Skeletal muscle satellite cell (primary cell): ENCODE measurements around the gene SEMA4G.
A peak's percentile ranks its signal among the peaks of the same experiment; 100 is the strongest.

ENCODE experiments used
- H3K27me3 ChIP-seq: 2 replicates; pipeline ENCODE4 v1.7.0; 2013; ENCODE audit warnings: low read length; ENCODE audit not compliant: control insufficient read depth, insufficient read depth
- H3K36me3 ChIP-seq: 2 replicates; pipeline ENCODE4 v1.7.0; 2013; ENCODE audit warnings: mild to moderate bottlenecking, control low read depth, low read length; ENCODE audit not compliant: insufficient read depth
- H3K4me1 ChIP-seq: 2 replicates; pipeline ENCODE4 v1.7.0; 2013; ENCODE audit warnings: low read length; ENCODE audit not compliant: control insufficient read depth, insufficient read depth
- H3K4me2 ChIP-seq: 2 replicates; pipeline ENCODE4 v1.7.0; 2013; ENCODE audit warnings: mild to moderate bottlenecking, low read length
- H3K4me3 ChIP-seq: 2 replicates; pipeline ENCODE4 v1.7.0; 2013; ENCODE audit warnings: low read length
- H3K9ac ChIP-seq: 2 replicates; pipeline ENCODE4 v1.7.0; 2013; ENCODE audit warnings: mild to moderate bottlenecking, low read depth, low read length, moderate library complexity
- H3K9me3 ChIP-seq: replicated peaks from 2 replicates; pipeline ENCODE4 v1.7.0; 2013; ENCODE audit warnings: mild to moderate bottlenecking, control low read depth, low read length

SEMA4G gene

DNA sequence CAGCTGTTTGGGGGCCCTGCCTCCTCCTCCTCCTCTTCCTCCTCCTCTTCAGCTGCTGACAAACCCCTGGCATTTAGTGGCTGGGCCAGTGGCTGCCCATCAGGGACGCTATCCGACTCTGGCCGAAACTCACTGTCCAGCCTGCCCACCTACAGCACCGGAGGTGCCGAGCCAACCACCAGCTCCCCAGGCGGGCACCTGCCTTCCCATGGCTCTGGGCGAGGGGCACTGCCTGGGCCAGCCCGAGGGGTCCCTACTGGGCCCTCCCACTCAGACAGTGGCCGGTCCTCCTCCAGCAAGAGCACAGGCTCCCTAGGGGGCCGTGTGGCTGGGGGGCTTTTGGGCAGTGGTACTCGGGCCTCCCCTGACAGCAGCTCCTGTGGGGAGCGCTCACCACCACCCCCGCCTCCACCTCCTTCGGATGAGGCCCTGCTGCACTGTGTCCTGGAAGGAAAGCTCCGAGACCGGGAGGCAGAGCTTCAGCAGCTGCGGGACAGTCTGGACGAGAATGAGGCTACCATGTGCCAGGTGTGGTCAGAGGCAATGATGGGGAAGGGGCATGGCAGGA is 34.4 kb downstream of the SEMA4G start:
- Histone ChIP-seq H3K9me3 (no peaks in the 10 kb centered on the region), H3K4me3 (no peak overlapping the region), H3K27me3 (no peaks in the 10 kb centered on the region), H3K4me2 (no peak overlapping the region), H3K36me3 (peaks cover 54% of the 10 kb centered on the region), H3K9ac (no peak overlapping the region), H3K4me1 (peaks cover 44% of the 10 kb centered on the region)

- Histone ChIP-seq H3K9me3 (no peaks in the 10 kb centered on the region), H3K4me1 (peaks cover 41% of the 10 kb centered on the region)
Measured at GRCh38 chr10:101005361-101005760, 36.1 kb downstream of the SEMA4G start.

GRCh38 chr10:101005869-101006567 is 36.7 kb downstream of the SEMA4G start:
- Histone ChIP-seq H3K27me3 (no peaks in the 10 kb centered on the region), H3K4me3 (no peak overlapping the region), H3K4me1 (peaks cover 38% of the 10 kb centered on the region), H3K4me2 (no peak overlapping the region), H3K36me3 (peaks cover 54% of the 10 kb centered on the region), H3K9ac (no peak overlapping the region), H3K9me3 (no peaks in the 10 kb centered on the region)

More at GRCh38 chr10:101005361-101005760, 36.1 kb downstream of the SEMA4G start:
- H3K4me3 ChIP-seq, result no peak overlapping the region
- H3K9ac ChIP-seq, result no peak overlapping the region
- peaks cover 54% of the 10 kb centered on the region for H3K36me3 ChIP-seq
- H3K27me3 ChIP-seq, result no peaks in the 10 kb centered on the region
- no peak overlapping the region for H3K4me2 ChIP-seq

DNA sequence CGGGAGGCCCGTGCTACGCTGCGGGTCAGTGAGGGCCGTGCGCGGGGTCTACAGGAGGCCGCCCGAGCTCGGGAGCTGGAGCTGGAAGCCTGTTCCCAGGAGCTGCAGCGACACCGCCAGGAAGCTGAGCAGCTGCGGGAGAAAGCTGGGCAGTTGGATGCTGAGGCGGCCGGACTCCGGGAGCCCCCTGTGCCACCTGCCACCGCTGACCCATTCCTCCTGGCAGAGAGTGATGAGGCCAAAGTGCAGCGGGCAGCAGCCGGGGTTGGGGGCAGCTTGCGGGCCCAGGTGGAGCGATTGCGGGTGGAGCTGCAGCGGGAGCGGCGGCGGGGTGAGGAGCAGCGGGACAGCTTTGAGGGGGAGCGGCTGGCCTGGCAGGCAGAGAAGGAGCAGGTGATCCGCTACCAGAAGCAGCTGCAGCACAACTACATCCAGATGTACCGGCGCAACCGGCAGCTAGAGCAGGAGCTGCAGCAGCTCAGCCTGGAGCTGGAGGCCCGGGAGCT is 37.3 kb downstream of the SEMA4G start:
- H3K4me3 ChIP-seq, result no peak overlapping the region
- H3K9ac ChIP-seq, result no peak overlapping the region
- H3K4me1 ChIP-seq, result peaks cover 33% of the 10 kb centered on the region
- H3K36me3 ChIP-seq, result peaks cover 54% of the 10 kb centered on the region
- H3K27me3 ChIP-seq, result no peaks in the 10 kb centered on the region
- no peak overlapping the region for H3K4me2 ChIP-seq
- no peaks in the 10 kb centered on the region for H3K9me3 ChIP-seq

DNA sequence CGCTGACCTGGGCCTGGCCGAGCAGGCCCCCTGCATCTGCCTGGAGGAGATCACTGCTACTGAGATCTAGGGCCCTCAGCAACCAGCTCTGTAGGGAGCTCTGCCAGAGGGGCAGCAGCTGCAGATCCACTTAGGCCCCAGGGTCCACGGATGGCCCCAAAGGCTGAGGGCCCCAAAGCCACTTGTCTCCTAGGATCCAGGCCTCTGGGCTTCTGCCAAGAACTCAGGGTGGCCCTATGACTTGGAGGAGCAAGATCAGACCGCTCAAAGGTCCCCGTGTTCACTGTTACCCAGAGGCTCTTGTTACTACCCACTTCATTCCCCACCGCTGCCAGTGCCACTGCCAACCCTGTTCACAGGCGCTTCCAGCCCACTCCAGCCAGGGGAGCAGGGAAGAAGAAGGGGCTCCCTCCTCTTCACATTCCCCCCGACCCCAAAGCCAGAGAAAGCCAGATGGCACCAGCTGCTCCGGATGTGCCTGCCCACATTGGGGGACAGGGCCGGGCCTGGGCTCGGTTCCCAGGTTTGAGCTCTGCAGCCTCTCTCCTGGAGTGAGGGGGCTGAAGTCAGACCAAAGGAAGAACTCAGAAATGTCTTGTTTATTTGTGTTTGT is 37.9 kb downstream of the SEMA4G start:
- H3K9me3 ChIP-seq, result no peaks in the 10 kb centered on the region
- no peaks in the 10 kb centered on the region for H3K27me3 ChIP-seq
- no peak overlapping the region for H3K4me3 ChIP-seq
- H3K9ac ChIP-seq, result peak overlapping the region; percentile 14
- peaks cover 27% of the 10 kb centered on the region for H3K4me1 ChIP-seq
- H3K36me3 ChIP-seq, result peaks cover 54% of the 10 kb centered on the region
- H3K4me2 ChIP-seq, result peak overlapping the region; percentile 3

DNA sequence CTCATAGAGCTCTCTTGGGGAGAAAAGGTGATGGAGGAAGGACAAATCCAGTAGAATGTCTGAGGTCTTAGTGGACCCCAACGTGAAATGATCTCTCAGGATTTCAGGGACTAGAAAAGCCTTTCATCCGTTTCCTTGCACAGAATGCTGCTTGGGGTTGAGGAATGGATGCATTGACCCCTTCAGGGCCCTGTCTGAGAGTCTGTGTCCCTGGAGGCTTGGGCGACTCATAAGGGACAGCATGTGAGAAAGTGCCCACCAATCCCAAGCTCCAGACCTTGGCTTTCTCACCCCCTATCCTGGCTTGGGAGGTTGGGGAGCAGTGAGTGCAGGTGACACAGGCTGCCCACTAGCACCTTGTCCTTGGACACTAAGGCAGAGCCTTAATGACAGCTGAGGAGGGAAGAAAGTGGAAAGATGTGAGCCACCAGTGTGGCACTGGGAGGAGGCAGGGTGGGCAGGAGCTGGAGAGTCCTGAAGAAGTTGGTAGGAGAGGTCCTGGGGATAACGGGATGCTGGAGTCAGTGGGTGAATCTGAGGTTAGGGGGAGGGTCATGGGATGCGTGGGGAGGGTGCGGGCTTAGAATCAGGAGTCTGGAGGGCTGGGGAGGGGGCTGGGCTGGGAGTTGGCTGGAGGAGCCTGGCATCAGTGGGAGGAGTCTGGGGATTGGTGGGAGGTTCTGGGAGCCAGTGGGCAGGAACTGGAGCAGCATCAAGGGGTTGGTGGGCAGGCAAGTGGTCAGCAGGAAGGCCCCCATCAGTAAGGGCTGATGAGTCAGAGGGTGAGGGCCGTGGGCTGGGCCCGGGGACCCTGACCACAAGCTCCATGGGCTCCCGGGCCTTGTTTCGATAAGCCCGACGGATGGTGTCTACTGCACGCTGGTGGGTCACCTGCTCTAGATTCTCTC is 38.9 kb downstream of the SEMA4G start:
- Histone ChIP-seq H3K9ac (no peak overlapping the region), H3K27me3 (no peaks in the 10 kb centered on the region), H3K9me3 (no peaks in the 10 kb centered on the region), H3K4me1 (peaks cover 27% of the 10 kb centered on the region), H3K4me2 (no peak overlapping the region), H3K36me3 (peaks cover 45% of the 10 kb centered on the region), H3K4me3 (no peak overlapping the region)

DNA sequence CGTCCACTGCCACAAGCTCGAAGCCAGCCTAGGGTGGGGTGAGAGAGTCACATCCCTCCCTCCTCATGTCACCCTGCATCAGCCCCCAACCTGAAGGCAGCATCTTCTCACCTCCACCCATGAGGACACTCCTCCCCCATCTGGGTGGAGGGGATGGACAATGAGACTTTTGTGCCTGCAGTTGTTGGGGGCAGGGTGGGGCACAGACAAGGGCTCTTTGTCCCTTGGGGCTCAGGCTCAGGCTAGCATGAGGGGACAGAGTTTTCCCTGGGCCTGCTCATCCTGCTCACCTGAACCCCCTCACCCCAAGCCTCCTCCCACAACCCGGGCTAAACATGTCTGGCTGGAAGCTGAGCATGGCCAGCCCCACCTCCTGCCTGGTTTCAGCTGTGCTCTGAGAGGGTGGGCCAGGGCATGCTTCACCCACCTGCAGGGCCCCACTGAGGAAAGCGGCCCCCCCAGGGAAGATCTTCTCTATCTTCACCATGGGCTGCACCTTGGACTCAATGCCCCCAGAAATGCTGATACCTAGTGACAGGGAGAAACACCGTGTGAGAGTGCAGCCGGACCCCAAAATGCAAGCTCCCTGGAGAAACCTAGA is 39.6 kb downstream of the SEMA4G start:
- Histone ChIP-seq H3K36me3 (peaks cover 37% of the 10 kb centered on the region), H3K4me2 (no peak overlapping the region)

DNA sequence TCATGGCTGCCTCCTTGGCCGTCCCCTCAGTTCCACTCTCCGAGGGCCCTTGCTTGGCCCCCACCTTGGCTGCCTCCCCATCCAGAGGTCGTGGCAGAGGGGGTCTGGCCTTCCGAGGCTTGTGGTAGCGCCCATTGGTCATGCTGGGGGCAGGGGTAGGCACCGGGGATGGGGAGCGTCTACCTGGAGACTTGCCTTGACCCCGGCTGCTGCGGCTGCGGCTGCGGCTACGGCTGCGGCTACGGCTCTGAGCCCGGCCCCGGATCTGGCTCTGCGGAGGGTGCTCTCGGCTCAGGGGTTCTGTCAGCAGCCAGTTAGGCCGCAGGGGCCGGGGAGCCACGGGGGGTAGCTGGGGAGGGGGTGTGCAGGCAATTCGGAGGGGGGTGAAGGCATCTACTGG is 41.0 kb downstream of the SEMA4G start:
- H3K4me3 ChIP-seq, result no peak overlapping the region
- peaks cover 25% of the 10 kb centered on the region for H3K36me3 ChIP-seq
- peaks cover 48% of the 10 kb centered on the region for H3K4me1 ChIP-seq
- H3K4me2 ChIP-seq, result no peak overlapping the region
- H3K27me3 ChIP-seq, result no peaks in the 10 kb centered on the region
- no peaks in the 10 kb centered on the region for H3K9me3 ChIP-seq
- no peak overlapping the region for H3K9ac ChIP-seq

More for the DNA sequence above, 39.6 kb downstream of the SEMA4G start:
- Histone ChIP-seq H3K9ac (no peak overlapping the region), H3K27me3 (no peaks in the 10 kb centered on the region), H3K4me1 (peaks cover 34% of the 10 kb centered on the region), H3K9me3 (no peaks in the 10 kb centered on the region), H3K4me3 (no peak overlapping the region)

DNA sequence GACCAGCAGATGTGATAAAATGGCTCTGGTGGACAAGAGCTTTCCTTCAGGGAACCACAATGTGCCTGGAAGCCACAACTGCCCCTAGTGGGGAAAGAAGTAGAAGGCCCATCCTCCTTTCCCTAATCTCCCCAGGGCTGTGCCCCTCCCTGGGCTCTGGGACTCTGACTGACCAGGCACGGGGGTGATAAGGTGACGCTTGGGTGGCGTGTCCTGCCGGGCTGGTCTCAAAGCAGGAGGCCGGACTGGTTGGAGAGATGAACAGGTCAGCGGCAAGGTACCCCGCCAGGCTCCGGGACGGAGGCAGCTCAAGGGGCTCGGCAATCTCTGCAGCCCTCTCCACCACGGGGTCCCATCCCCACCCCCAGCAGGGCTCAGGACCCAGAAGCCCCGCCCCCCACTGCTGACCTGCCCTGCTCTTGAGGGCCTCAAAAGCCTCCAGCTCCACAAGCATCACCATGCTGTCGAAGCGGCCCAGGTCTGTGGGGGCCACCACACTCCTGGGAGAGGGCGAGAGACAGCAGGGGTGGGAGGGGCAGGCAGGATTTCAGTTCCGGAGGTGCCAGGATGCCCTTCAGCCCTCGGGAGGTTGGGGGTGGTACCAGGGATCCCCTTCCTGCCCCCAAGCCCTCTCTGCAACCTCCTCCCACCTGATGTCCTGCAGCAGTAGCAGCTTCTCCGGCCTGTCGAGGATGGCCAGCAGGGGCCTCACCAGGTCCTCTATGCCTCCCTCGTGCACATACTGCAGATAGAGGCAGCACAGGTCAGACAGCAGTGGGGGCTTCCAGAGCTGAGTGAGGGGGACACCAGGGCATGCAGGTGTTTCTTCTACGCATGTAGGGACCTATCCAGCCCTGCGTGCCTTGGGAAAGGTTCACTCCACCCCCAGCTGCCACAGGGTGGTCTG is 42.5 kb downstream of the SEMA4G start:
- H3K4me3 ChIP-seq, result no peak overlapping the region
- no peaks in the 10 kb centered on the region for H3K9me3 ChIP-seq
- H3K36me3 ChIP-seq, result peaks cover 12% of the 10 kb centered on the region
- H3K4me2 ChIP-seq, result no peak overlapping the region
- no peak overlapping the region for H3K9ac ChIP-seq
- no peaks in the 10 kb centered on the region for H3K27me3 ChIP-seq
- peaks cover 46% of the 10 kb centered on the region for H3K4me1 ChIP-seq
